ENCODE data around the gene LUC7L3. TPM values are rescaled to one million over a fixed set of nuclear protein-coding genes. Genes with fewer than 3 reads are reported as not detected.

LUC7L3 gene
- total RNA-seq, 1 experiment from 2014 or later = 184 TPM

DNA sequence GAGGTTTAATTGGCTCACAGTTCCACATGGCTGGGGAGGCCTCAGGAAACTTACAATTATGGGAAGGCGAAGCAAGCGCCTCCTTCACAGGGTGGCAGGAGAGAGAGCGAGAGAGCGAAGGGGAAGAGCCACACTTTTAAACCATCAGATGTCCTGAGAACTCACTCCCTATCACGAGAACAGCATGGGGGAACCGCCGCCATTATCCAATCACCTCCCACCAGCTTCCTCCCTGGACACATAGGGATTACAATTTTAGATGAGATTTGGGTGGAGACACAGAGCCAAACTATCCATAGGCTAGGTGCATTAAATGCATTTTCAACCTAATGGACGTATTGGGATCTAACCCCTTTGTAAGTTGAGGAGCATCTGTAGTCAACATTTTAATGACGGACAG, 6.8 kb upstream of the LUC7L3 start:
- Histone ChIP-seq H3K27ac (ENCODE audit: low read depth, low read length) (no peak overlapping the region), H3K27me3 (ENCODE audit: insufficient read depth, low read length) (no peaks in the 10 kb centered on the region), H3K4me3 (replicated peaks in 1 of 2; ENCODE audit: low read depth in 1 of 2, low read length in 2 of 2) (no peak overlapping the region), H3K9me3 (ENCODE audit: control insufficient read depth in 1 of 2, insufficient read depth in 1 of 2, low read depth in 1 of 2, low read length in 2 of 2) (no peaks in the 10 kb centered on the region), H3K36me3 (ENCODE audit: control insufficient read depth in 1 of 2, insufficient read depth in 2 of 2, low read length in 2 of 2) (no peaks in the 10 kb centered on the region), H3K4me2 (ENCODE audit: low read length) (no peak overlapping the region), H3K9me2 (ENCODE audit: insufficient read depth) (no peaks in the 10 kb centered on the region), H3K79me2 (ENCODE audit: insufficient read depth, low read length) (peaks cover 14% of the 10 kb centered on the region), H3K9ac (ENCODE audit: low read length) (no peak overlapping the region), H3K4me1 (ENCODE audit: control insufficient read depth in 1 of 2, insufficient read depth in 2 of 2, low read length in 2 of 2) (peaks cover 24 to 43% of the 10 kb centered on the region in 2 experiments), H2AFZ (ENCODE audit: low read depth, low read length, poor library complexity, severe bottlenecking) (no peak overlapping the region), H4K20me1 (ENCODE audit: insufficient read depth) (no peaks in the 10 kb centered on the region)
- intact Hi-C loops (cut with micrococcal nuclease) = no loop called here
- DNase-seq (ENCODE audit: low read depth, low spot score) (no peak), ATAC-seq (no peak)
- BruUV-seq (replicated peaks) = no TSS peak
- POLR2A ChIA-PET = interaction anchor here (0.5 kb wide), 1 partner anchor 9 kb away, joined by 5 read pairs; no protein-coding TSS in a partner anchor
- CTCF ChIA-PET = no interaction called here
- RAD21 ChIA-PET (ENCODE audit: low non-redundant PET in 1 of 2, low total read pairs in 2 of 2, uncharacterized antibody in 2 of 2, unreplicated experiment in 2 of 2) = no interaction called here
- TF ChIP-seq POLR2AphosphoS5 (IDR thresholded peaks at IDR 0.05; ENCODE audit: low read depth, low read length) (no peak), ELF1 (IDR thresholded peaks at IDR 0.05; ENCODE audit: borderline replicate concordance, low read depth) (no peak), SRF (IDR thresholded peaks at IDR 0.05; ENCODE audit: low read depth) (no peak), YY1 (IDR thresholded peaks at IDR 0.05; ENCODE audit: extremely low read depth, insufficient replicate concordance, low read depth, low read length) (no peak), EZH2 (IDR thresholded peaks at IDR 0.05) (no peak), RAD21 (IDR thresholded peaks at IDR 0.05; ENCODE audit: low read depth) (no peak), POLR2A (IDR thresholded peaks at IDR 0.05; ENCODE audit: borderline replicate concordance, extremely low read depth, insufficient read depth, insufficient read length) (no peak), SIN3A (IDR thresholded peaks at IDR 0.05; ENCODE audit: low read depth) (no peak), TCF7L2 (IDR thresholded peaks at IDR 0.05; ENCODE audit: borderline replicate concordance, extremely low read depth, insufficient read depth, insufficient read length) (no peak), FOSL1 (IDR thresholded peaks at IDR 0.05; ENCODE audit: low read depth) (no peak), CEBPB (IDR thresholded peaks at IDR 0.05; ENCODE audit: low read depth) (no peak), SP1 (IDR thresholded peaks at IDR 0.05; ENCODE audit: low read depth) (no peak), EGR1 (IDR thresholded peaks at IDR 0.05; ENCODE audit: low read depth) (no peak), ZFX (IDR thresholded peaks at IDR 0.05) (no peak)
- TF ChIP-seq, protein P1, sequence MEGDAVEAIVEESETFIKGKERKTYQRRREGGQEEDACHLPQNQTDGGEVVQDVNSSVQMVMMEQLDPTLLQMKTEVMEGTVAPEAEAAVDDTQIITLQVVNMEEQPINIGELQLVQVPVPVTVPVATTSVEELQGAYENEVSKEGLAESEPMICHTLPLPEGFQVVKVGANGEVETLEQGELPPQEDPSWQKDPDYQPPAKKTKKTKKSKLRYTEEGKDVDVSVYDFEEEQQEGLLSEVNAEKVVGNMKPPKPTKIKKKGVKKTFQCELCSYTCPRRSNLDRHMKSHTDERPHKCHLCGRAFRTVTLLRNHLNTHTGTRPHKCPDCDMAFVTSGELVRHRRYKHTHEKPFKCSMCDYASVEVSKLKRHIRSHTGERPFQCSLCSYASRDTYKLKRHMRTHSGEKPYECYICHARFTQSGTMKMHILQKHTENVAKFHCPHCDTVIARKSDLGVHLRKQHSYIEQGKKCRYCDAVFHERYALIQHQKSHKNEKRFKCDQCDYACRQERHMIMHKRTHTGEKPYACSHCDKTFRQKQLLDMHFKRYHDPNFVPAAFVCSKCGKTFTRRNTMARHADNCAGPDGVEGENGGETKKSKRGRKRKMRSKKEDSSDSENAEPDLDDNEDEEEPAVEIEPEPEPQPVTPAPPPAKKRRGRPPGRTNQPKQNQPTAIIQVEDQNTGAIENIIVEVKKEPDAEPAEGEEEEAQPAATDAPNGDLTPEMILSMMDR (IDR thresholded peaks at IDR 0.05 in 2 of 3, conservative IDR thresholded peaks at IDR 0.05 in 1 of 3; ENCODE audit: borderline replicate concordance in 1 of 3, insufficient read depth in 1 of 3, low read depth in 2 of 3, low read length in 2 of 3) = no peak
- TF ChIP-seq, protein P2, sequence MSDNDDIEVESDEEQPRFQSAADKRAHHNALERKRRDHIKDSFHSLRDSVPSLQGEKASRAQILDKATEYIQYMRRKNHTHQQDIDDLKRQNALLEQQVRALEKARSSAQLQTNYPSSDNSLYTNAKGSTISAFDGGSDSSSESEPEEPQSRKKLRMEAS (IDR thresholded peaks at IDR 0.05) = no peak
- TF ChIP-seq, protein P3, sequence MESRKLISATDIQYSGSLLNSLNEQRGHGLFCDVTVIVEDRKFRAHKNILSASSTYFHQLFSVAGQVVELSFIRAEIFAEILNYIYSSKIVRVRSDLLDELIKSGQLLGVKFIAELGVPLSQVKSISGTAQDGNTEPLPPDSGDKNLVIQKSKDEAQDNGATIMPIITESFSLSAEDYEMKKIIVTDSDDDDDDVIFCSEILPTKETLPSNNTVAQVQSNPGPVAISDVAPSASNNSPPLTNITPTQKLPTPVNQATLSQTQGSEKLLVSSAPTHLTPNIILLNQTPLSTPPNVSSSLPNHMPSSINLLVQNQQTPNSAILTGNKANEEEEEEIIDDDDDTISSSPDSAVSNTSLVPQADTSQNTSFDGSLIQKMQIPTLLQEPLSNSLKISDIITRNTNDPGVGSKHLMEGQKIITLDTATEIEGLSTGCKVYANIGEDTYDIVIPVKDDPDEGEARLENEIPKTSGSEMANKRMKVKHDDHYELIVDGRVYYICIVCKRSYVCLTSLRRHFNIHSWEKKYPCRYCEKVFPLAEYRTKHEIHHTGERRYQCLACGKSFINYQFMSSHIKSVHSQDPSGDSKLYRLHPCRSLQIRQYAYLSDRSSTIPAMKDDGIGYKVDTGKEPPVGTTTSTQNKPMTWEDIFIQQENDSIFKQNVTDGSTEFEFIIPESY (IDR thresholded peaks at IDR 0.05; ENCODE audit: extremely low read depth, insufficient replicate concordance, low read length) = no peak
